GM20431 (cell line): ENCODE results near the gene ZNF566.

Source experiments
- in situ Hi-C: fragments of 300-500 bp; cut with MseI, MboI; formaldehyde crosslinking; loops from one replicate; pipeline ENCODE4 v1.15.0; 2020; ENCODE audit warnings: low sequenced_read_pairs; ENCODE audit not compliant: unreplicated experiment

Gene ZNF566

GRCh38 chr19:36456831-36457230, 32.5 kb downstream of the ZNF566 start:
- in situ Hi-C loops: no loop called here

GRCh38 chr19:36449059-36449670, 40.2 kb downstream of the ZNF566 start:
- in situ Hi-C loops: no loop called here

GRCh38 chr19:36441339-36441738, 48.0 kb downstream of the ZNF566 start:
- in situ Hi-C loops: no loop called here

GRCh38 chr19:36436531-36436930, 52.8 kb downstream of the ZNF566 start:
- in situ Hi-C loops: no loop called here

- in situ Hi-C loops: no loop called here
These were observed 65.4 kb downstream of the ZNF566 start for GRCh38 chr19:36423925-36424324.

- in situ Hi-C loops: no loop called here
These were observed 67.4 kb downstream of the ZNF566 start for GRCh38 chr19:36421749-36422481.

GRCh38 chr19:36420961-36421748, 68.2 kb downstream of the ZNF566 start:
- in situ Hi-C loops: no loop called here

GRCh38 chr19:36418287-36419001, 70.9 kb downstream of the ZNF566 start, which contains the start of gene ZFP82:
ZFP82 (minus strand) TSS chr19:36418644; CDS start chr19:36409789, 8,855 bp downstream.
- in situ Hi-C loops: no loop called here

GRCh38 chr19:36417752-36418286, 71.5 kb downstream of the ZNF566 start:
- in situ Hi-C loops: no loop called here

GRCh38 chr19:36409841-36410240, 79.5 kb downstream of the ZNF566 start:
- in situ Hi-C loops: no loop called here

- in situ Hi-C loops: no loop called here
These were observed 81.3 kb downstream of the ZNF566 start for GRCh38 chr19:36408101-36408500.

- in situ Hi-C loops: no loop called here
These were observed 84.9 kb downstream of the ZNF566 start for GRCh38 chr19:36404498-36404897.

GRCh38 chr19:36401475-36401874, 87.9 kb downstream of the ZNF566 start:
- in situ Hi-C loops: no loop called here

GRCh38 chr19:36398571-36398970, 90.8 kb downstream of the ZNF566 start:
- in situ Hi-C loops: no loop called here
